GM12892 (cell line): ENCODE data around the gene TRPC4.

ENCODE experiments used
- POLR2A ChIP-seq: IDR thresholded peaks from 2 replicates; pipeline ENCODE4 v1.6.1; 2011; ENCODE audit warnings: low read depth, low read length, control low read depth
- POLR2AphosphoS5 ChIP-seq: IDR thresholded peaks from 2 replicates; pipeline ENCODE4 v1.6.1; 2011; ENCODE audit warnings: low read depth, low read length, control low read depth
- TAF1 ChIP-seq: IDR thresholded peaks from 2 replicates; pipeline ENCODE4 v1.6.1; 2011; ENCODE audit warnings: low read depth, mild to moderate bottlenecking, control low read depth, low read length, borderline replicate concordance

GRCh38 chr13:37772644-37773043 lies 96.9 kb downstream of the TRPC4 start:
- no peak for TF ChIP-seq POLR2A
- no peak for TF ChIP-seq POLR2AphosphoS5
- no peak for TF ChIP-seq TAF1
